HL-60 (cell line): ENCODE results near the gene ATXN7.

Experiments
- GABPA ChIP-seq: IDR thresholded peaks from 2 replicates; pipeline ENCODE4 v1.6.1; 2012; ENCODE audit warnings: low read depth
- POLR2AphosphoS5 ChIP-seq: IDR thresholded peaks from 2 replicates; pipeline ENCODE4 v1.6.1; 2012; ENCODE audit warnings: low read depth
- SPI1 ChIP-seq: IDR thresholded peaks from 2 replicates; pipeline ENCODE4 v1.6.1; 2012; ENCODE audit warnings: low read depth, mild to moderate bottlenecking, borderline replicate concordance
- TF ChIP-seq, protein P1 (sequence below): IDR thresholded peaks from one replicate; pipeline ENCODE4 v1.5.1; 2011; ENCODE audit warnings: low read length, control low read depth, inconsistent platforms; ENCODE audit not compliant: insufficient read depth
- TF ChIP-seq, protein P2 (sequence below): IDR thresholded peaks from 2 replicates; pipeline ENCODE4 v1.6.1; 2012; ENCODE audit warnings: low read depth; ENCODE audit not compliant: insufficient replicate concordance

DNA sequence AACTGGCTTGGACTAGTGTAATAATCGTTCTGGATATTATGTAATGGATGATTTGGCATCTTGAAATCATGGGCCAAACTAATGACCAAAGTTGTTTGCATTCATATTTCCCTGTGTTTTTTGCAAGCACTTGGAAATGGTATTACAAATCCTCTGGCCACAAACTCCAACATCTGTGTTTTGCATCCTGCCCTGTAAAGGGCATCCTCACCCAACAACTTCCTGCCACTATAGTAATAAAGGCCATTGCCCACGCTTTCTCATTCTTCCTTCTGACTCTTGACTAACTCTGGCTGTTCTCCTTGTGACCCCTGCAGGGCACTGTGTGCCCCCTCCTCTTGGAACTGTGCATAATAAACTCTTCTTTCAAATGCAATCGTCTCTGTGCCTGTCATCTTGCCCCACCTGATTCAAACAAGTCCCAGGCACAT is 185.0 kb downstream of the ATXN7 start:
- TF ChIP-seq, protein P1, sequence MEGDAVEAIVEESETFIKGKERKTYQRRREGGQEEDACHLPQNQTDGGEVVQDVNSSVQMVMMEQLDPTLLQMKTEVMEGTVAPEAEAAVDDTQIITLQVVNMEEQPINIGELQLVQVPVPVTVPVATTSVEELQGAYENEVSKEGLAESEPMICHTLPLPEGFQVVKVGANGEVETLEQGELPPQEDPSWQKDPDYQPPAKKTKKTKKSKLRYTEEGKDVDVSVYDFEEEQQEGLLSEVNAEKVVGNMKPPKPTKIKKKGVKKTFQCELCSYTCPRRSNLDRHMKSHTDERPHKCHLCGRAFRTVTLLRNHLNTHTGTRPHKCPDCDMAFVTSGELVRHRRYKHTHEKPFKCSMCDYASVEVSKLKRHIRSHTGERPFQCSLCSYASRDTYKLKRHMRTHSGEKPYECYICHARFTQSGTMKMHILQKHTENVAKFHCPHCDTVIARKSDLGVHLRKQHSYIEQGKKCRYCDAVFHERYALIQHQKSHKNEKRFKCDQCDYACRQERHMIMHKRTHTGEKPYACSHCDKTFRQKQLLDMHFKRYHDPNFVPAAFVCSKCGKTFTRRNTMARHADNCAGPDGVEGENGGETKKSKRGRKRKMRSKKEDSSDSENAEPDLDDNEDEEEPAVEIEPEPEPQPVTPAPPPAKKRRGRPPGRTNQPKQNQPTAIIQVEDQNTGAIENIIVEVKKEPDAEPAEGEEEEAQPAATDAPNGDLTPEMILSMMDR = no peak
- TF ChIP-seq POLR2AphosphoS5 = 0 out of 2 replicates have a peak, but pooled peaks have one; percentile 34
- TF ChIP-seq SPI1 = no peak
- TF ChIP-seq, protein P2, sequence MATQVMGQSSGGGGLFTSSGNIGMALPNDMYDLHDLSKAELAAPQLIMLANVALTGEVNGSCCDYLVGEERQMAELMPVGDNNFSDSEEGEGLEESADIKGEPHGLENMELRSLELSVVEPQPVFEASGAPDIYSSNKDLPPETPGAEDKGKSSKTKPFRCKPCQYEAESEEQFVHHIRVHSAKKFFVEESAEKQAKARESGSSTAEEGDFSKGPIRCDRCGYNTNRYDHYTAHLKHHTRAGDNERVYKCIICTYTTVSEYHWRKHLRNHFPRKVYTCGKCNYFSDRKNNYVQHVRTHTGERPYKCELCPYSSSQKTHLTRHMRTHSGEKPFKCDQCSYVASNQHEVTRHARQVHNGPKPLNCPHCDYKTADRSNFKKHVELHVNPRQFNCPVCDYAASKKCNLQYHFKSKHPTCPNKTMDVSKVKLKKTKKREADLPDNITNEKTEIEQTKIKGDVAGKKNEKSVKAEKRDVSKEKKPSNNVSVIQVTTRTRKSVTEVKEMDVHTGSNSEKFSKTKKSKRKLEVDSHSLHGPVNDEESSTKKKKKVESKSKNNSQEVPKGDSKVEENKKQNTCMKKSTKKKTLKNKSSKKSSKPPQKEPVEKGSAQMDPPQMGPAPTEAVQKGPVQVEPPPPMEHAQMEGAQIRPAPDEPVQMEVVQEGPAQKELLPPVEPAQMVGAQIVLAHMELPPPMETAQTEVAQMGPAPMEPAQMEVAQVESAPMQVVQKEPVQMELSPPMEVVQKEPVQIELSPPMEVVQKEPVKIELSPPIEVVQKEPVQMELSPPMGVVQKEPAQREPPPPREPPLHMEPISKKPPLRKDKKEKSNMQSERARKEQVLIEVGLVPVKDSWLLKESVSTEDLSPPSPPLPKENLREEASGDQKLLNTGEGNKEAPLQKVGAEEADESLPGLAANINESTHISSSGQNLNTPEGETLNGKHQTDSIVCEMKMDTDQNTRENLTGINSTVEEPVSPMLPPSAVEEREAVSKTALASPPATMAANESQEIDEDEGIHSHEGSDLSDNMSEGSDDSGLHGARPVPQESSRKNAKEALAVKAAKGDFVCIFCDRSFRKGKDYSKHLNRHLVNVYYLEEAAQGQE = no peak
- TF ChIP-seq GABPA = no peak
